ENCODE results near the gene CDY2A. TPM values are rescaled to one million over a fixed set of nuclear protein-coding genes. Genes with fewer than 3 reads are reported as not detected.
"Not testable (repeated sequence)": the region's sequence is repeated elsewhere in the genome, so short reads cannot be mapped to it uniquely, and the experiment has no call there.

Gene CDY2A
- not detected for total RNA-seq

GRCh38 chrY:18025487-18025886 lies at the start of gene CDY2A:
TSS of gene CDY2A (plus strand) at chrY:18025787. CDS start at chrY:18026115, 328 bp downstream.
- H3K27me3 Mint-ChIP-seq; CTCF ChIA-PET; H3K27ac Mint-ChIP-seq; H3K36me3 Mint-ChIP-seq (ENCODE audit: low read depth); H3K4me1 Mint-ChIP-seq; POLR2A ChIA-PET; H3K9me3 Mint-ChIP-seq; DNase-seq; H3K4me3 Mint-ChIP-seq: not testable (repeated sequence)

- H3K27me3 Mint-ChIP-seq; CTCF ChIA-PET; H3K4me1 Mint-ChIP-seq; H3K27ac Mint-ChIP-seq; H3K4me3 Mint-ChIP-seq; H3K9me3 Mint-ChIP-seq; POLR2A ChIA-PET; DNase-seq; H3K36me3 Mint-ChIP-seq (ENCODE audit: low read depth): not testable (repeated sequence)
Observed at GRCh38 chrY:17997586-17997985, 28.0 kb upstream of the CDY2A start.

- CTCF ChIA-PET; H3K27ac Mint-ChIP-seq; DNase-seq; H3K36me3 Mint-ChIP-seq (ENCODE audit: low read depth); H3K27me3 Mint-ChIP-seq; H3K4me3 Mint-ChIP-seq; H3K4me1 Mint-ChIP-seq; POLR2A ChIA-PET; H3K9me3 Mint-ChIP-seq: not testable (repeated sequence)
Observed at GRCh38 chrY:17998266-17998665, 27.3 kb upstream of the CDY2A start.

- CTCF ChIA-PET; H3K27me3 Mint-ChIP-seq; H3K27ac Mint-ChIP-seq; H3K4me3 Mint-ChIP-seq; H3K36me3 Mint-ChIP-seq (ENCODE audit: low read depth); DNase-seq; H3K4me1 Mint-ChIP-seq; H3K9me3 Mint-ChIP-seq; POLR2A ChIA-PET: not testable (repeated sequence)
Observed at GRCh38 chrY:18023897-18024296, 1.7 kb upstream of the CDY2A start.

- H3K4me1 Mint-ChIP-seq; CTCF ChIA-PET; H3K9me3 Mint-ChIP-seq; H3K27me3 Mint-ChIP-seq; POLR2A ChIA-PET; H3K36me3 Mint-ChIP-seq (ENCODE audit: low read depth); H3K4me3 Mint-ChIP-seq; H3K27ac Mint-ChIP-seq; DNase-seq: not testable (repeated sequence)
Observed at GRCh38 chrY:18028845-18029244, 3.3 kb downstream of the CDY2A start.

- DNase-seq; CTCF ChIA-PET; H3K4me3 Mint-ChIP-seq; H3K36me3 Mint-ChIP-seq (ENCODE audit: low read depth); H3K9me3 Mint-ChIP-seq; H3K27ac Mint-ChIP-seq; H3K4me1 Mint-ChIP-seq; H3K27me3 Mint-ChIP-seq; POLR2A ChIA-PET: not testable (repeated sequence)
Observed at GRCh38 chrY:18030178-18030577, 4.6 kb downstream of the CDY2A start.

- POLR2A ChIA-PET; H3K4me1 Mint-ChIP-seq; H3K9me3 Mint-ChIP-seq; H3K36me3 Mint-ChIP-seq (ENCODE audit: low read depth); CTCF ChIA-PET; DNase-seq; H3K27ac Mint-ChIP-seq; H3K4me3 Mint-ChIP-seq; H3K27me3 Mint-ChIP-seq: not testable (repeated sequence)
Observed at GRCh38 chrY:18034100-18034814, 8.7 kb downstream of the CDY2A start.

GRCh38 chrY:18034864-18035263 lies 9.3 kb downstream of the CDY2A start:
- H3K9me3 Mint-ChIP-seq; H3K27ac Mint-ChIP-seq; H3K4me1 Mint-ChIP-seq; CTCF ChIA-PET; DNase-seq; H3K4me3 Mint-ChIP-seq; H3K36me3 Mint-ChIP-seq (ENCODE audit: low read depth); H3K27me3 Mint-ChIP-seq; POLR2A ChIA-PET: not testable (repeated sequence)

GRCh38 chrY:18044990-18045389 lies 19.4 kb downstream of the CDY2A start:
- H3K27me3 Mint-ChIP-seq; H3K4me3 Mint-ChIP-seq; H3K9me3 Mint-ChIP-seq; H3K36me3 Mint-ChIP-seq (ENCODE audit: low read depth); POLR2A ChIA-PET; CTCF ChIA-PET; DNase-seq; H3K4me1 Mint-ChIP-seq; H3K27ac Mint-ChIP-seq: not testable (repeated sequence)

GRCh38 chrY:18048149-18049040 lies 22.8 kb downstream of the CDY2A start:
- POLR2A ChIA-PET; CTCF ChIA-PET; H3K9me3 Mint-ChIP-seq; H3K27ac Mint-ChIP-seq; H3K27me3 Mint-ChIP-seq; H3K4me1 Mint-ChIP-seq; H3K36me3 Mint-ChIP-seq (ENCODE audit: low read depth); DNase-seq; H3K4me3 Mint-ChIP-seq: not testable (repeated sequence)

- POLR2A ChIA-PET = not testable (repeated sequence)
Observed at GRCh38 chrY:18049061-18049460, 23.5 kb downstream of the CDY2A start.

GRCh38 chrY:18056473-18056872 lies 30.9 kb downstream of the CDY2A start:
- CTCF ChIA-PET; H3K36me3 Mint-ChIP-seq (ENCODE audit: low read depth); H3K27ac Mint-ChIP-seq; H3K4me1 Mint-ChIP-seq; H3K9me3 Mint-ChIP-seq; DNase-seq; H3K4me3 Mint-ChIP-seq; H3K27me3 Mint-ChIP-seq; POLR2A ChIA-PET: not testable (repeated sequence)

More at GRCh38 chrY:18049061-18049460, 23.5 kb downstream of the CDY2A start:
- H3K27ac Mint-ChIP-seq; H3K4me1 Mint-ChIP-seq; H3K27me3 Mint-ChIP-seq; H3K4me3 Mint-ChIP-seq; H3K36me3 Mint-ChIP-seq (ENCODE audit: low read depth); DNase-seq; CTCF ChIA-PET; H3K9me3 Mint-ChIP-seq: not testable (repeated sequence)

GRCh38 chrY:18073464-18073863 lies 47.9 kb downstream of the CDY2A start:
- H3K27me3 Mint-ChIP-seq; POLR2A ChIA-PET; H3K4me3 Mint-ChIP-seq; H3K9me3 Mint-ChIP-seq; DNase-seq; H3K27ac Mint-ChIP-seq; CTCF ChIA-PET; H3K36me3 Mint-ChIP-seq (ENCODE audit: low read depth); H3K4me1 Mint-ChIP-seq: not testable (repeated sequence)

All from activated CD4-positive, alpha-beta T cell treated with anti-CD3 and anti-CD28 coated beads, Interleukin-2, amount 10 ng/mL, durations not matched to agents 7 days and 5 days (primary cell).